NCI-H1694 treated with DMSO at 0.1 percent for 48 hours (cell line): ENCODE data around the gene NKX2-4.
"Not testable (repeated sequence)": the region's sequence is repeated elsewhere in the genome, so short reads cannot be mapped to it uniquely, and the experiment has no call there.

ENCODE experiments used
- DNase-seq: peaks from one replicate; lab custom pipeline; 2025; lab: John Stamatoyannopoulos, UW

The NKX2-4 gene

GRCh38 chr20:21397341-21398108 is at the start of gene NKX2-4:
TSS of gene NKX2-4 (minus strand) at chr20:21397526. CDS start at chr20:21397399, 127 bp downstream.
- no peak for DNase-seq

GRCh38 chr20:21437816-21438215 is 40.5 kb upstream of the NKX2-4 start:
- DNase-seq, result no peak

GRCh38 chr20:21437248-21437647 is 39.9 kb upstream of the NKX2-4 start:
- DNase-seq, result no peak

- DNase-seq, result no peak
Observed at GRCh38 chr20:21436205-21436604, 38.9 kb upstream of the NKX2-4 start.

GRCh38 chr20:21435576-21435975 is 38.2 kb upstream of the NKX2-4 start:
- DNase-seq, result no peak

- DNase-seq, result no peak
Observed at GRCh38 chr20:21433329-21433890, 36.1 kb upstream of the NKX2-4 start.

- DNase-seq, result no peak
Observed at GRCh38 chr20:21432911-21433310, 35.6 kb upstream of the NKX2-4 start.

- no peak for DNase-seq
Observed at GRCh38 chr20:21430020-21430419, 32.7 kb upstream of the NKX2-4 start.

- DNase-seq, result no peak
Observed at GRCh38 chr20:21424846-21425245, 27.5 kb upstream of the NKX2-4 start.

- DNase-seq, result not testable (repeated sequence)
Observed at GRCh38 chr20:21423712-21424111, 26.4 kb upstream of the NKX2-4 start.

GRCh38 chr20:21421601-21422236 is 24.4 kb upstream of the NKX2-4 start:
- DNase-seq, result no peak

GRCh38 chr20:21419147-21419546 is 21.8 kb upstream of the NKX2-4 start:
- not testable (repeated sequence) for DNase-seq

- not testable (repeated sequence) for DNase-seq
Observed at GRCh38 chr20:21413996-21414395, 16.7 kb upstream of the NKX2-4 start.

GRCh38 chr20:21411725-21412124 is 14.4 kb upstream of the NKX2-4 start:
- no peak for DNase-seq

GRCh38 chr20:21399005-21399475 is 1.7 kb upstream of the NKX2-4 start:
- DNase-seq, result no peak

GRCh38 chr20:21398109-21399004 is 1.0 kb upstream of the NKX2-4 start:
- DNase-seq, result no peak

GRCh38 chr20:21396599-21397340 is 556 bp downstream of the NKX2-4 start:
- DNase-seq, result no peak

GRCh38 chr20:21395666-21396598 is 1.4 kb downstream of the NKX2-4 start:
- no peak for DNase-seq

- DNase-seq, result no peak
Observed at GRCh38 chr20:21395051-21395665, 2.2 kb downstream of the NKX2-4 start.

GRCh38 chr20:21394551-21394950 is 2.8 kb downstream of the NKX2-4 start:
- no peak for DNase-seq
